ENCODE measurements around the gene IFT22. TPM values are rescaled to one million over a fixed set of nuclear protein-coding genes. Genes with fewer than 3 reads are reported as not detected.

Gene IFT22
- total RNA-seq, 1 donor from 2014 or later: 16.2 TPM

GRCh38 chr7:101303102-101303701 is 18.4 kb downstream of the IFT22 start:
- H3K4me1 ChIP-seq: no peaks in the 10 kb centered on the region
- peaks cover 76% of the 10 kb centered on the region for H3K27me3 ChIP-seq
- H3K27ac ChIP-seq: no peak overlapping the region
- peaks cover 5% of the 10 kb centered on the region for H3K9me3 ChIP-seq
- TF ChIP-seq CTCF (IDR thresholded peaks at IDR 0.05): no peak
- intact Hi-C loops (cut with DNase I): no loop called here
- H3K4me3 ChIP-seq: no peak overlapping the region
- peak; percentile 44 for ATAC-seq
- no peaks in the 10 kb centered on the region for H3K36me3 ChIP-seq
- DNase-seq: no peak

- no peak for DNase-seq
Measured at GRCh38 chr7:101302641-101303101, 18.9 kb downstream of the IFT22 start.

GRCh38 chr7:101300465-101301376 is 20.9 kb downstream of the IFT22 start:
- DNase-seq (no peak), ATAC-seq (no peak)
- Histone ChIP-seq H3K4me1 (no peaks in the 10 kb centered on the region), H3K36me3 (no peaks in the 10 kb centered on the region), H3K27ac (no peak overlapping the region), H3K4me3 (no peak overlapping the region), H3K27me3 (peaks cover 89% of the 10 kb centered on the region), H3K9me3 (peaks cover 5% of the 10 kb centered on the region)
- TF ChIP-seq CTCF (IDR thresholded peaks at IDR 0.05): no peak
- intact Hi-C loops (cut with DNase I): no loop called here

More at GRCh38 chr7:101302641-101303101, 18.9 kb downstream of the IFT22 start:
- peaks cover 76% of the 10 kb centered on the region for H3K27me3 ChIP-seq
- H3K36me3 ChIP-seq: no peaks in the 10 kb centered on the region
- ATAC-seq: peak; percentile 41
- H3K9me3 ChIP-seq: peaks cover 5% of the 10 kb centered on the region
- no peak overlapping the region for H3K27ac ChIP-seq
- H3K4me1 ChIP-seq: no peaks in the 10 kb centered on the region
- TF ChIP-seq CTCF (IDR thresholded peaks at IDR 0.05): no peak
- intact Hi-C loops (cut with DNase I): no loop called here
- no peak overlapping the region for H3K4me3 ChIP-seq

GRCh38 chr7:101299511-101300464 is 21.8 kb downstream of the IFT22 start:
- Histone ChIP-seq H3K9me3 (peaks cover 5% of the 10 kb centered on the region), H3K27ac (no peak overlapping the region), H3K36me3 (no peaks in the 10 kb centered on the region), H3K4me1 (no peaks in the 10 kb centered on the region), H3K4me3 (no peak overlapping the region), H3K27me3 (peaks cover 89% of the 10 kb centered on the region)
- TF ChIP-seq CTCF (IDR thresholded peaks at IDR 0.05): no peak
- intact Hi-C loops (cut with DNase I): no loop called here
- DNase-seq (no peak), ATAC-seq (peak; percentile 57)

- Histone ChIP-seq H3K36me3 (no peaks in the 10 kb centered on the region), H3K27ac (no peak overlapping the region), H3K27me3 (peaks cover 86% of the 10 kb centered on the region), H3K4me1 (no peaks in the 10 kb centered on the region), H3K9me3 (no peaks in the 10 kb centered on the region), H3K4me3 (no peak overlapping the region)
- TF ChIP-seq CTCF (IDR thresholded peaks at IDR 0.05): no peak
- no peak for DNase-seq
- intact Hi-C loops (cut with DNase I): no loop called here
- no peak for ATAC-seq
Measured at GRCh38 chr7:101294832-101295121, 26.8 kb downstream of the IFT22 start.

All from upper lobe of right lung (tissue), 1 donor.